Left lung (tissue), 10 donors: ENCODE measurements around the gene ZNF92. TPM values are rescaled to one million over a fixed set of nuclear protein-coding genes. Genes with fewer than 3 reads are reported as not detected.

ENCODE experiments used
- ATAC-seq: fragments of 200-7000 bp; cut with Tn5 transposase; one replicate; pipeline ENCODE4 v1.9.1; 2020; ENCODE audit warnings: moderate library complexity
- DNase-seq, 4 donors: peaks; one replicate each; pipeline ENCODE4 v3.0.0-alpha.2; 2013 to 2020
- H3K27ac ChIP-seq, 2 donors: fragments of 200-600 bp; sonication (generic) in 1 of 2; one replicate each; pipeline versions ENCODE4 v1.5.0 to v1.8.0; 2020 to 2021
- H3K27me3 ChIP-seq, 2 donors: fragments of 200-600 bp; sonication (generic) in 1 of 2; one replicate each; pipeline versions ENCODE4 v1.5.0 to v1.8.0; 2020 to 2021
- H3K36me3 ChIP-seq, 2 donors: fragments of 200-600 bp; sonication (generic) in 1 of 2; one replicate each; pipeline versions ENCODE4 v1.5.0 to v1.8.0; 2020 to 2021
- H3K4me1 ChIP-seq, 2 donors: fragments of 200-600 bp; one replicate each; pipeline ENCODE4 v1.8.0; 2021
- H3K4me3 ChIP-seq, 2 donors: fragments of 200-600 bp; sonication (generic) in 1 of 2; one replicate each; pipeline versions ENCODE4 v1.5.0 to v1.8.0; 2020 to 2021; ENCODE audit warnings: mild to moderate bottlenecking in 1 of 2
- H3K9me3 ChIP-seq, 2 donors: fragments of 200-600 bp; sonication (generic) in 1 of 2; one replicate each; pipeline versions ENCODE4 v1.5.0 to v1.8.0; 2020 to 2021
- CTCF ChIP-seq, 2 donors: fragments of 200-600 bp; sonication (generic) in 1 of 2; IDR thresholded peaks; one replicate each; pipeline versions ENCODE4 v1.5.0 to v1.8.0; 2021; ENCODE audit warnings: antibody characterized with exemption in 2 of 2
- intact Hi-C, 2 donors: fragments of 100-400 bp; cut with DNase I; formaldehyde crosslinking; loops; one replicate each; pipeline versions ENCODE4 v1.11.2 to v1.14.2; 2022
- polyA plus RNA-seq, 6 donors: library from polyadenylated mRNA; unstranded; fragments of 120-200 nt; gene quantifications; one replicate each; pipeline ENCODE4 v1.2.1, GENCODE V29; 2013; ENCODE audit not compliant: insufficient read length in 6 of 6
- total RNA-seq, 2 donors: library from RNA; stranded (reverse); fragmentation: NEBNext Ultra II Directional; extraction: Animal tissue kit (Norgen Biotek cat#: 25700); gene quantifications; one replicate each; pipeline ENCODE4 v1.2.1, GENCODE V29; 2021
- donor health status: DM: no; HTN: yes; CAD: no.
- donor health status: DM: no; HTN: no; CAD: no.

ZNF92 gene
- total and polyA plus RNA-seq, 8 donors, result 6.5 to 19.8 (median 16.1) TPM

- TF ChIP-seq CTCF (IDR thresholded peaks at IDR 0.05), result no peak
- DNase-seq (no peak), ATAC-seq (no peak)
- no peaks in the 10 kb centered on the region for H3K27me3 ChIP-seq
- intact Hi-C loops, result no loop called here
- H3K27ac ChIP-seq, result no peak overlapping the region
- H3K4me3 ChIP-seq, result no peak overlapping the region
- no peaks in the 10 kb centered on the region for H3K36me3 ChIP-seq
- peaks cover 0 to 15% of the 10 kb centered on the region in 2 donors for H3K9me3 ChIP-seq
- no peaks in the 10 kb centered on the region for H3K4me1 ChIP-seq
Measured at GRCh38 chr7:65434307-65434706, 60.7 kb downstream of the ZNF92 start.

GRCh38 chr7:65436163-65436562 lies 62.5 kb downstream of the ZNF92 start:
- Histone ChIP-seq H3K36me3 (no peaks in the 10 kb centered on the region), H3K4me1 (no peaks in the 10 kb centered on the region), H3K27ac (no peak overlapping the region), H3K27me3 (no peaks in the 10 kb centered on the region), H3K9me3 (no peaks in the 10 kb centered on the region), H3K4me3 (no peak overlapping the region)
- no peak for DNase-seq
- no peak for TF ChIP-seq CTCF (IDR thresholded peaks at IDR 0.05)
- no peak for ATAC-seq
- intact Hi-C loops, result no loop called here

- Histone ChIP-seq H3K4me3 (no peak overlapping the region), H3K27me3 (no peaks in the 10 kb centered on the region), H3K9me3 (no peaks in the 10 kb centered on the region), H3K36me3 (no peaks in the 10 kb centered on the region), H3K27ac (no peak overlapping the region), H3K4me1 (no peaks in the 10 kb centered on the region)
- peak; percentile 63 for ATAC-seq
- no peak for DNase-seq
- intact Hi-C loops, result no loop called here
- TF ChIP-seq CTCF (IDR thresholded peaks at IDR 0.05), result no peak
Measured at GRCh38 chr7:65438598-65438997, 64.9 kb downstream of the ZNF92 start.

GRCh38 chr7:65441010-65441409 lies 67.4 kb downstream of the ZNF92 start:
- ATAC-seq (peak; percentile 38), DNase-seq (no peak)
- no peaks in the 10 kb centered on the region for H3K4me1 ChIP-seq
- TF ChIP-seq CTCF (IDR thresholded peaks at IDR 0.05), result no peak
- H3K4me3 ChIP-seq, result no peak overlapping the region
- H3K27me3 ChIP-seq, result no peaks in the 10 kb centered on the region
- no peak overlapping the region for H3K27ac ChIP-seq
- peaks cover 0 to 6% of the 10 kb centered on the region in 2 donors for H3K9me3 ChIP-seq
- intact Hi-C loops, result no loop called here
- H3K36me3 ChIP-seq, result no peaks in the 10 kb centered on the region

- no peak overlapping the region for H3K27ac ChIP-seq
- H3K27me3 ChIP-seq, result no peaks in the 10 kb centered on the region
- H3K4me1 ChIP-seq, result no peaks in the 10 kb centered on the region
- no peak for TF ChIP-seq CTCF (IDR thresholded peaks at IDR 0.05)
- ATAC-seq, result no peak
- intact Hi-C loops, result no loop called here
- no peaks in the 10 kb centered on the region for H3K36me3 ChIP-seq
- peaks cover 0 to 12% of the 10 kb centered on the region in 2 donors for H3K9me3 ChIP-seq
- no peak overlapping the region for H3K4me3 ChIP-seq
- no peak for DNase-seq
Measured at GRCh38 chr7:65444205-65444842, 70.7 kb downstream of the ZNF92 start.
